HG03108 (cell line): ENCODE data around the gene EXT2.

Source experiments
- ATAC-seq: cut with Tn5 transposase; IDR thresholded peaks from one replicate; pipeline ENCODE4 v1.9.1; 2021; ENCODE audit warnings: moderate library complexity; ENCODE audit not compliant: unreplicated experiment

The EXT2 gene

GRCh38 chr11:44083906-44084305, 11.6 kb upstream of the EXT2 start:
- no peak for ATAC-seq

- no peak for ATAC-seq
These were observed 10.1 kb upstream of the EXT2 start for GRCh38 chr11:44085330-44085729.

- ATAC-seq = no peak
These were observed 7.1 kb upstream of the EXT2 start for GRCh38 chr11:44088377-44088776.

GRCh38 chr11:44088871-44089270, 6.6 kb upstream of the EXT2 start:
- no peak for ATAC-seq

- no peak for ATAC-seq
These were observed 4.9 kb upstream of the EXT2 start for GRCh38 chr11:44090539-44090938.

GRCh38 chr11:44094260-44094868, 1.1 kb upstream of the EXT2 start:
- no peak for ATAC-seq

GRCh38 chr11:44096360-44097185, 1.1 kb downstream of the EXT2 start:
- no peak for ATAC-seq

GRCh38 chr11:44097821-44098220, 2.3 kb downstream of the EXT2 start:
- no peak for ATAC-seq

GRCh38 chr11:44101098-44101497, 5.6 kb downstream of the EXT2 start:
- ATAC-seq = no peak

- ATAC-seq = no peak
These were observed 9.2 kb downstream of the EXT2 start for GRCh38 chr11:44104481-44105294.

GRCh38 chr11:44108260-44108659, 12.8 kb downstream of the EXT2 start:
- ATAC-seq = no peak

- peak; percentile 85 for ATAC-seq
These were observed 14.8 kb downstream of the EXT2 start for GRCh38 chr11:44110231-44110679.

- ATAC-seq = no peak
These were observed 16.8 kb downstream of the EXT2 start for GRCh38 chr11:44112091-44112821.

- no peak for ATAC-seq
These were observed 17.5 kb downstream of the EXT2 start for GRCh38 chr11:44113018-44113417.

GRCh38 chr11:44113572-44113971, 18.1 kb downstream of the EXT2 start:
- no peak for ATAC-seq

GRCh38 chr11:44116234-44116830, 20.9 kb downstream of the EXT2 start:
- no peak for ATAC-seq

GRCh38 chr11:44120169-44120568, 24.7 kb downstream of the EXT2 start:
- ATAC-seq = no peak

GRCh38 chr11:44125598-44125997, 30.1 kb downstream of the EXT2 start:
- no peak for ATAC-seq

- no peak for ATAC-seq
These were observed 30.8 kb downstream of the EXT2 start for GRCh38 chr11:44126304-44126703.

GRCh38 chr11:44127130-44127529, 31.7 kb downstream of the EXT2 start:
- no peak for ATAC-seq

- ATAC-seq = no peak
These were observed 33.3 kb downstream of the EXT2 start for GRCh38 chr11:44128729-44129128.
